HCT116 (cell line): ENCODE data around the gene FAHD1. TPM values are rescaled to one million over a fixed set of nuclear protein-coding genes. Genes with fewer than 3 reads are reported as not detected.

Experiments
- ATAC-seq: fragments of 200-7000 bp; cut with Tn5 transposase; 2 replicates; pipeline ENCODE4 v1.9.1; 2020; ENCODE audit warnings: mild to moderate bottlenecking, moderate library complexity
- BruUV-seq: library from RNA; stranded (reverse); fragments of 400-500 nt; replicated peaks from 2 replicates; lab custom pipeline; 2021; lab: Mats Ljungman, UMichigan
- CTCF ChIA-PET: fragments of 300-600 bp; sonication (Branson Sonifier 250); formaldehyde crosslinking; loops from one replicate; lab custom pipeline; 2021; ENCODE audit warnings: antibody characterized with exemption; lab: Charles Lee
- POLR2A ChIA-PET: fragments of 300-600, 350-600 bp; sonication (Branson Sonifier 250); formaldehyde crosslinking; loops from one replicate; lab custom pipeline; 2021; ENCODE audit warnings: antibody characterized with exemption; lab: Charles Lee
- RAD21 ChIA-PET, 2 experiments: fragments of 300-600 bp; sonication (Branson Sonifier 250); formaldehyde crosslinking; loops; one replicate each; lab custom pipeline; 2023; ENCODE audit warnings: low total read pairs in 2 of 2; ENCODE audit not compliant: uncharacterized antibody in 2 of 2, unreplicated experiment in 2 of 2, low non-redundant PET in 1 of 2; lab: Charles Lee
- DNase-seq: peaks from one replicate; pipeline ENCODE4 v3.0.0-alpha.2; 2010; ENCODE audit warnings: low read depth, low spot score
- H2AFZ ChIP-seq: fragments of 200-600 bp; shearing (Covaris generic), sonication (generic); 2 replicates; pipeline ENCODE4 v1.6.1; 2017; ENCODE audit warnings: low read depth, mixed run types, mixed read lengths, antibody characterized with exemption, low read length; ENCODE audit not compliant: poor library complexity, severe bottlenecking
- H3K27ac ChIP-seq: 2 replicates; pipeline ENCODE4 v1.5.1; 2012; ENCODE audit warnings: low read depth, low read length
- H3K27me3 ChIP-seq: fragments of 200-600 bp; sonication (generic); 2 replicates; pipeline ENCODE4 v1.6.1; 2016; ENCODE audit warnings: mixed run types, low read length, mixed read lengths; ENCODE audit not compliant: insufficient read depth
- H3K36me3 ChIP-seq, 2 experiments: fragments of 200-500 bp in 1 of 2; fragments of 200-600 bp in 1 of 2; sonication (Bioruptor generic) in 1 of 2; sonication (generic) in 1 of 2; 2 replicates each; pipeline versions ENCODE4 v1.5.1 to v1.6.1; 2014 to 2016; ENCODE audit warnings: low read length in 2 of 2, inconsistent platforms in 1 of 2, mixed read lengths in 1 of 2, mixed run types in 1 of 2; ENCODE audit not compliant: insufficient read depth in 2 of 2, control insufficient read depth in 1 of 2
- H3K4me1 ChIP-seq, 2 experiments: fragments of 200-600 bp in 1 of 2; sonication (generic) in 1 of 2; 2 replicates each; pipeline versions ENCODE4 v1.5.1 to v1.6.1; 2012 to 2017; ENCODE audit warnings: low read length in 2 of 2, inconsistent platforms in 1 of 2, mild to moderate bottlenecking in 1 of 2, mixed read lengths in 1 of 2, mixed run types in 1 of 2, moderate library complexity in 1 of 2; ENCODE audit not compliant: insufficient read depth in 2 of 2, control insufficient read depth in 1 of 2
- H3K4me2 ChIP-seq: fragments of 200-600 bp; sonication (generic); 2 replicates; pipeline ENCODE4 v1.6.1; 2017; ENCODE audit warnings: mixed run types, low read length, mixed read lengths
- H3K4me3 ChIP-seq, 2 experiments: fragments of 200-600 bp in 1 of 2; sonication (generic) in 1 of 2; replicated peaks in 1 of 2; 2 replicates each; pipeline ENCODE4 v1.5.1; 2011 to 2016; ENCODE audit warnings: low read length in 2 of 2, control low read depth in 1 of 2, low read depth in 1 of 2, mild to moderate bottlenecking in 1 of 2, mixed read lengths in 1 of 2, mixed run types in 1 of 2
- H3K79me2 ChIP-seq: fragments of 200-600 bp; sonication (generic); 2 replicates; pipeline ENCODE4 v1.6.1; 2017; ENCODE audit warnings: mild to moderate bottlenecking, mixed run types, low read length, moderate library complexity, mixed read lengths; ENCODE audit not compliant: insufficient read depth
- H3K9ac ChIP-seq: fragments of 200-600 bp; sonication (generic); 2 replicates; pipeline ENCODE4 v1.6.1; 2016; ENCODE audit warnings: low read length, mixed read lengths
- H3K9me2 ChIP-seq: fragments of 200-600 bp; sonication (generic), shearing (Covaris generic); 2 replicates; pipeline ENCODE4 v1.6.1; 2017; ENCODE audit warnings: mixed run types, mild to moderate bottlenecking, moderate library complexity; ENCODE audit not compliant: insufficient read depth
- H3K9me3 ChIP-seq, 2 experiments: fragments of 200-500 bp in 1 of 2; fragments of 200-600 bp in 1 of 2; sonication (Bioruptor generic) in 1 of 2; sonication (generic) in 1 of 2; 2 replicates each; pipeline ENCODE4 v1.6.1; 2014 to 2017; ENCODE audit warnings: low read length in 2 of 2, mixed read lengths in 2 of 2, inconsistent platforms in 1 of 2, low read depth in 1 of 2, mild to moderate bottlenecking in 1 of 2, mixed run types in 1 of 2, moderate library complexity in 1 of 2; ENCODE audit not compliant: control insufficient read depth in 1 of 2, insufficient read depth in 1 of 2
- H4K20me1 ChIP-seq: fragments of 200-600 bp; sonication (generic), shearing (Covaris generic); 2 replicates; pipeline ENCODE4 v1.6.1; 2017; ENCODE audit warnings: mixed run types, mild to moderate bottlenecking, moderate library complexity; ENCODE audit not compliant: insufficient read depth
- CTCF ChIP-seq, 3 experiments: fragments of 200-600 bp in 1 of 3; sonication (generic) in 1 of 3; IDR thresholded peaks in 2 of 3; conservative IDR thresholded peaks in 1 of 3; 2 replicates each; pipeline ENCODE4 v1.5.1; 2012 to 2017; ENCODE audit warnings: low read depth in 2 of 3, low read length in 2 of 3, antibody characterized with exemption in 1 of 3, borderline replicate concordance in 1 of 3, control low read depth in 1 of 3, mild to moderate bottlenecking in 1 of 3, mixed read lengths in 1 of 3, mixed run types in 1 of 3, moderate library complexity in 1 of 3; ENCODE audit not compliant: insufficient read depth in 1 of 3
- EGR1 ChIP-seq: IDR thresholded peaks from 2 replicates; pipeline ENCODE4 v1.6.1; 2012; ENCODE audit warnings: low read depth
- POLR2AphosphoS5 ChIP-seq: IDR thresholded peaks from 2 replicates; pipeline ENCODE4 v1.6.1; 2011; ENCODE audit warnings: mild to moderate bottlenecking, low read depth, low read length, moderate library complexity
- ZFX ChIP-seq: fragments of 450-650 bp; IDR thresholded peaks from 2 replicates; pipeline ENCODE4 v1.6.1; 2017
- intact Hi-C: fragments of 100-400 bp; cut with micrococcal nuclease; formaldehyde crosslinking; loops from 2 replicates; pipeline ENCODE4 v1.10.0; 2022
- total RNA-seq: library from RNA; stranded (reverse); gene quantifications from one replicate; pipeline ENCODE4 v1.2.1, GENCODE V29; 2021; ENCODE audit not compliant: unreplicated experiment

FAHD1 gene
- total RNA-seq, 1 experiment from 2014 or later, result 25.8 TPM

GRCh38 chr16:1790611-1791255, 36.3 kb upstream of the FAHD1 start:
- POLR2A ChIA-PET, result no interaction called here

More at GRCh38 chr16:1790611-1791255, 36.3 kb upstream of the FAHD1 start:
- Histone ChIP-seq H3K9me2 (no peaks in the 10 kb centered on the region), H3K4me2 (no peak overlapping the region), H3K27me3 (no peaks in the 10 kb centered on the region), H3K9ac (no peak overlapping the region), H3K9me3 (no peaks in the 10 kb centered on the region), H3K4me3 (no peak overlapping the region), H3K27ac (no peak overlapping the region; the same call in 1 of the 2 replicates), H3K4me1 (no peaks in the 10 kb centered on the region), H3K36me3 (no peaks in the 10 kb centered on the region; a peak in 2 of 4 replicates), H2AFZ (no peak overlapping the region), H4K20me1 (no peaks in the 10 kb centered on the region), H3K79me2 (peaks cover 19% of the 10 kb centered on the region; the same call in 1 of the 2 replicates)
- no peak for ATAC-seq
- intact Hi-C loops, result no loop called here
- no TSS peak for BruUV-seq
- no peak for DNase-seq
- TF ChIP-seq EGR1, result no peak
- TF ChIP-seq POLR2AphosphoS5, result no peak
- TF ChIP-seq ZFX, result no peak
- TF ChIP-seq CTCF (IDR thresholded peaks at IDR 0.05 in 2 of 3, conservative IDR thresholded peaks at IDR 0.05 in 1 of 3; ENCODE audit: borderline replicate concordance in 1 of 3, insufficient read depth in 1 of 3, low read depth in 2 of 3, low read length in 2 of 3), result no peak
- CTCF ChIA-PET, result no interaction called here
- RAD21 ChIA-PET, result no interaction called here
